Thoracic aorta (tissue), 2 donors: ENCODE measurements around the gene TK2. TPM values are rescaled to one million over a fixed set of nuclear protein-coding genes. Genes with fewer than 3 reads are reported as not detected.

ENCODE experiments used
- ATAC-seq: fragments of 150-250 bp; one replicate; pipeline ENCODE4 v1.8.0; 2017; ENCODE audit warnings: low read depth; ENCODE audit not compliant: insufficient number of reproducible peaks, low FRiP score
- DNase-seq: peaks from one replicate; pipeline ENCODE4 v3.0.0-alpha.2; 2020; ENCODE audit warnings: low spot score
- H3K27ac ChIP-seq, 2 donors: fragments of 200-600 bp; sonication (generic); 1 replicate in 1 of 2; 2 replicates in 1 of 2; pipeline ENCODE4 v1.5.1; 2016; ENCODE audit warnings: mild to moderate bottlenecking in 2 of 2, moderate library complexity in 2 of 2
- H3K27me3 ChIP-seq: fragments of 200-600 bp; sonication (generic); replicated peaks from 2 replicates; pipeline ENCODE4 v1.6.0; 2016; ENCODE audit warnings: mild to moderate bottlenecking; ENCODE audit not compliant: insufficient read depth
- H3K36me3 ChIP-seq: fragments of 200-600 bp; sonication (generic); one replicate; pipeline ENCODE4 v1.5.1; 2016
- H3K4me1 ChIP-seq, 2 donors: fragments of 200-600 bp; sonication (generic); 1 replicate in 1 of 2; 2 replicates in 1 of 2; pipeline versions ENCODE4 v1.5.1 to v1.6.0; 2016; ENCODE audit warnings: low read depth in 2 of 2, mild to moderate bottlenecking in 1 of 2; ENCODE audit not compliant: control insufficient read depth in 1 of 2
- H3K4me3 ChIP-seq: fragments of 200-600 bp; sonication (generic); 2 replicates; pipeline ENCODE4 v1.5.1; 2016; ENCODE audit warnings: mild to moderate bottlenecking
- H3K9me3 ChIP-seq: fragments of 200-600 bp; sonication (generic); 2 replicates; pipeline ENCODE4 v1.5.1; 2016
- CTCF ChIP-seq: fragments of 200-600 bp; sonication (generic); IDR thresholded peaks from one replicate; pipeline ENCODE4 v1.5.1; 2019; ENCODE audit warnings: antibody characterized with exemption
- total RNA-seq, 2 donors: library from RNA; depleted of rRNA; stranded (reverse); fragments of >200 nt; gene quantifications; one replicate each; pipeline versions ENCODE4 v1.1.0 to v1.2.3, GENCODE V29; 2016

TK2 gene
- total RNA-seq, 2 donors from 2014 or later = 41.7 to 55.5 TPM

- peaks cover 69 to 95% of the 10 kb centered on the region in 2 donors for H3K4me1 ChIP-seq
- DNase-seq = no peak
- TF ChIP-seq CTCF = no peak
These were observed 37.4 kb downstream of the TK2 start for GRCh38 chr16:66512272-66513110.

GRCh38 chr16:66511602-66512271 is 38.2 kb downstream of the TK2 start:
- no peak for DNase-seq
- peaks cover 66 to 91% of the 10 kb centered on the region in 2 donors for H3K4me1 ChIP-seq

More at GRCh38 chr16:66512272-66513110, 37.4 kb downstream of the TK2 start:
- Histone ChIP-seq H3K27ac (peak overlapping the region; percentile 83 to 94), H3K9me3 (no peaks in the 10 kb centered on the region), H3K36me3 (no peaks in the 10 kb centered on the region), H3K4me3 (no peak overlapping the region), H3K27me3 (no peaks in the 10 kb centered on the region)
- ATAC-seq = no peak

GRCh38 chr16:66510711-66511601 is 39.0 kb downstream of the TK2 start:
- H3K36me3 ChIP-seq = no peaks in the 10 kb centered on the region
- H3K4me3 ChIP-seq = peak overlapping the region; percentile 24
- H3K27me3 ChIP-seq = no peaks in the 10 kb centered on the region
- peak overlapping the region; percentile 83 to 94 for H3K27ac ChIP-seq
- peaks cover 59 to 83% of the 10 kb centered on the region in 2 donors for H3K4me1 ChIP-seq
- no peaks in the 10 kb centered on the region for H3K9me3 ChIP-seq
- DNase-seq (no peak), ATAC-seq (peak; percentile 23)
- TF ChIP-seq CTCF = no peak

More at GRCh38 chr16:66511602-66512271, 38.2 kb downstream of the TK2 start:
- peak overlapping the region; percentile 24 for H3K4me3 ChIP-seq
- H3K27me3 ChIP-seq = no peaks in the 10 kb centered on the region
- TF ChIP-seq CTCF = no peak
- H3K9me3 ChIP-seq = no peaks in the 10 kb centered on the region
- H3K36me3 ChIP-seq = no peaks in the 10 kb centered on the region
- H3K27ac ChIP-seq = peak overlapping the region; percentile 83 to 94
- no peak for ATAC-seq

- H3K27ac ChIP-seq = peak overlapping the region; percentile 83 to 94
- H3K9me3 ChIP-seq = no peaks in the 10 kb centered on the region
- DNase-seq = no peak
- no peak for TF ChIP-seq CTCF
- no peaks in the 10 kb centered on the region for H3K27me3 ChIP-seq
- no peak for ATAC-seq
- H3K4me3 ChIP-seq = no peak overlapping the region
- H3K36me3 ChIP-seq = no peaks in the 10 kb centered on the region
- peaks cover 53 to 80% of the 10 kb centered on the region in 2 donors for H3K4me1 ChIP-seq
These were observed 39.6 kb downstream of the TK2 start for GRCh38 chr16:66510298-66510697.
